Endothelial cell of hepatic sinusoid (primary cell): Measurements from ENCODE around the gene OTUD5.

Source experiments
- in situ Hi-C: cut with HindIII; loops from 2 replicates; pipeline ENCODE4 v1.10.0; 2017; ENCODE audit warnings: low sequenced_read_pairs

OTUD5 gene

DNA sequence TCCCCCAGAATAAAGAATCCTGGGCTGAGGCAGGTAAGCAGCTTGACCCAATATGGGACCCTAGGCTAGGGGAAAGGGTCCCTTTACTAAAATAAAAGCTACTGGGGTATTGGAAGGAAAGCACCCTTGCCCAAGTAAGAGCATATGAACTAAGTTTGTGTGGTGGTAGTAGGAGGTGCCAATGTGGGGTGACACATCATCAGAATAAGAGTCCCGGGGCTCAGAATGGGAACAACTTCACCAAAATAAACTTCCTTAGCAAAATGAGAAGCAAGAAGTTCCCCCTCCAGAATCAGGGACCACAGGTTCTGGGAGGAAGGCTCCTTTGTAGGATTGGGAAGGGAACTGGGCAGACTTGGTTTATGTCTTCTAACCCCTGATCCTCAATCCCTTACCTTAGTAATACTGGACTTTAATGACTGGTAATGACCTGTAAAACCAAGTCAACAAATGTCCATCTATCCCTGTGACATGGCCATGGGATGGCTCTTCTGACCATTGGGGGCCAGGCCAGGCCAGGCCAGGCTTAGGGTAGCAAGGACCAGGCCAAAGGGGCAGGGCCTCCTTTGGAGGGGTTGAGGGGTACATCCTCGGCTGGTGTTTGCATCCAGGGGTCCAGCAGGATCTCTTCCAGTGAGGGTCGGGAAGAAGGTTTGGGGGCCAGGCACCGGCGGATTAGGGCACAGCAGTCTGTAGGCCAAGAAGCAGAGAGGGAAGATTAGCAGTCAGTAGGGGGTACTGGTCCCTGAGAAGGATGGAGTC, 43.6 kb downstream of the OTUD5 start:
- in situ Hi-C loops: no loop called here

- in situ Hi-C loops: no loop called here
Measured at GRCh38 chrX:48911412-48912182, 45.8 kb downstream of the OTUD5 start, which contains the start of gene SLC35A2. TSS of gene SLC35A2 (minus strand) at chrX:48911646. CDS start at chrX:48911636, 10 bp downstream.

DNA sequence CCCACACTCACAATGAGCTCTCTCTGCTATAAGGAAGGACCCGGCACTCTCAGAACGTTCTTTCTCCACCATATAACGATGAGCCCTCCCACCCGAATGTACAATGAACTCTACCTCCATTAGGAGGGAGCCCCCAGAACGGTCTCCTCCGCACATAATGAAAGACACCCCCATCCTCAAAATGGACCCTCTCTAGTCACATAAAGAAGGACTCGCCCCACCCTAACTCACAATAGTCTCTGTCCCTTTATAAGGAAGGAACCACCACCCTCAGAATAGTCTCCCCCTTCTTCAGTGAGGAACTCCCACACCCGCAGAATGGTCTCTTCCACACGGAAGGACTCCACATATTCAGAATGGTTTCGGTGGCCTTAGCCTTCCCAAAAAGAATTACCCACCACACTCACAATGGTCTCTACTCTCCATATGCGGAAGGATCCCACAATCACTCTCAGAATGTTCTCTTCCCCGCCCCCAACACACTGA, 46.4 kb downstream of the OTUD5 start:
- in situ Hi-C loops: no loop called here

GRCh38 chrX:48909703-48910294, 47.6 kb downstream of the OTUD5 start:
- in situ Hi-C loops: no loop called here

- in situ Hi-C loops: no loop called here
Measured at GRCh38 chrX:48908600-48908999, 48.8 kb downstream of the OTUD5 start.

- in situ Hi-C loops: no loop called here
Measured at GRCh38 chrX:48905090-48905790, 52.2 kb downstream of the OTUD5 start.

DNA sequence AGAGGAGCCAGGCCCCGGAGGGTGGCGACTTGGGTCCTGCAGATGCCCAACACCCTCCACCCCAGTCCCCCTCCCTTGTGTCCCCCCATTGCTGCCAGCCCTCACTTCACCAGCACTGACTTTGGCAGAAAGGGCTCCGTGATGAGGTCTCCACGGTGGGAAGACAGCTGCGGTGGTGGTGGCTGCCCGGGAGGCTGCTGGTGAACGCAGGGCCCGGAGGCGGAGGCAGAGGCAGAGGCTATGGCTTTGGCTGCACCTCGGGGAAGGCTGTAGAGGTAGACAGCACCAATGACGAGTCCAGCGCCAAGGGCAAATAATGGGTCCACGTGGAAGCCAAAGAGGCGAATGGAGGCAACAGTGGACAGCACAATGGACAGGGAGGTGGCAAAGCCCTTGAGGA, 52.8 kb downstream of the OTUD5 start:
- in situ Hi-C loops: no loop called here

GRCh38 chrX:48904180-48904579, 53.2 kb downstream of the OTUD5 start:
- in situ Hi-C loops: no loop called here

- in situ Hi-C loops: no loop called here
Measured at GRCh38 chrX:48903290-48903689, 54.1 kb downstream of the OTUD5 start.

DNA sequence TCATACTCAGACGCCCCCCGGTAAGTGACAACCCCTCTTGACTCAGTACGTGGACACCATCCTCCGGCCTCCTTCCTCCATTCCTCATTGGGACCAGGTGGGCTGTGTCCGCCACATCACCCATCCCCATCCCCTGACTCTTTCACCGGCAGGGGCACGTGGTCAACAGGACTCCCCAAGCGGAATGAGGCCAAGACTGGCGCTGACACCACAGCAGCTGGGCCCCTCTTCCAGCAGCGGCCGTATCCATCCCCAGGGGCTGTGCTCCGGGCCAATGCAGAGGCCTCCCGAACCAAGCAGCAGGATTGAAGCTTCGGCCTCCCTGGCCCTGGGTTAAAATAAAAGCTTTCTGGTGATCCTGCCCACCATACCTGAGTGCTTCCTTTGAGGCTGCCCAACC, 54.6 kb downstream of the OTUD5 start:
- in situ Hi-C loops: no loop called here

GRCh38 chrX:48902135-48902534, 55.3 kb downstream of the OTUD5 start:
- in situ Hi-C loops: no loop called here

DNA sequence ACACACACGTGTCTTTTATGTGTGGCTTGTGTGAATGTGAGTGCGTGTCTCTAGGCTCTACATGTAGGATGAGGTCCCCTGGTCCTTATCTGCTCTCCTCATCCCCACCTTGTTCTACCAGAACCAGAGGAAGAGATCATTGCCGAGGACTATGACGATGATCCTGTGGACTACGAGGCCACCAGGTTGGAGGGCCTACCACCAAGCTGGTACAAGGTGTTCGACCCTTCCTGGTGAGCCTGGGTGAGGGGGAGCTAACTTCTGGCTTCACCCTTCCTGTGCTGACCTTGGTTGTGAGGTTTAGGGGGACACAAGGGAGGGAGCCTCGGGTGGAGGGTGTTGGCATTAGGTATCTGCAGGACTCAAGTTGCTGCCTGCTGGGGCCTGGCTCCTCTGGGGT, 56.3 kb downstream of the OTUD5 start:
- in situ Hi-C loops: no loop called here

DNA sequence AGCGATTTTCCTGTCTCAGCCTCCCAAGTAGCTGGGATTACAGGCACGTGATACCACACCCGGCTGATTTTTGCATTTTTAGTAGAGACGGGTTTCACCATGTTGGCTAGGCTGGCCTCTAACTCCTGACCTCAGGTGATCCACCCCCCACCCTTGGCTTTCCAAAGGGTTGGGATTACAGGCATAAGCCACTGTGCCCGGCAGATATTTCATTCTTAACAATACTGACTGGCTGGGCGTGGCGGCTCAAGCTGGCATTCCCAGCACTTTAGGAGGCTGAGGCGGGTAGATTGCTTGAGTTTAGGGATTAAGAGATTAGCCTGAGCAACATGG, 58.4 kb downstream of the OTUD5 start:
- in situ Hi-C loops: no loop called here

DNA sequence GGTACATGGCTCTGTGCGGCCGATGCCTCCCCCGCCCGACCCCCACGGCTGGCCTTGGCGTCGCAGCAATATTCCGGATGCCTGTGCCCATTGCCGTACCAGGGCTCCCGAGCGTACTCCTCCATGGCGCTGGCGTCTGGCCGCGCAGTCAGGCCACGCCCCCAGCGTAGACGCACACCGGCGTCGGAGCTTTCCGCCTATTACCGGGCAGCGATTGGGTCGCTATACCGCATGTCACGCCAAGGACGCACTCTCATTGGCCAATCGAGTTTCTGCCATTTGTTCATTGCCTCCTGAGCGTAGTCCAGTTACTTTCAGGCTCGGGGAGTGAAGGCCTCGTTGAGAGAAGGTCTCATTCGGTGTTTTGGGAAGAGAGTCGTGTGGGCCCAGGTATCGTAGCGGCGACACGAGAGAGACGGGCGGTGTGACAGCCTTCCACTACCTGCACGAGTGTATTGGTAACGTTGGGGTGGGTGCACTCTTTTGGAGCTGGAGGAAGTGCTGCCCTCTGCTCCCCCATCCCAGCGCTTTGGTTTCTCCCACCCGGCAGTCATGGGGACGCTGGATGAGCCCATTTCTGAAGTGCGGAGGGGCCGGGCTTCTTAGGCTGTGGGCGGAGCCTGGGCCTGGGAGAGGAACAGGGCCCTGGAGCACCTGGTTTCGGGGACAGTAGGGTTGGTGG, 59.6 kb downstream of the OTUD5 start, which contains the start of the genes PQBP1 and TIMM17B:
PQBP1 (plus strand) TSS at position 306 of the 682 bp plus-strand sequence. CDS start 580 bp downstream, outside the sequence.
TIMM17B (minus strand) TSS at position 144 of the 682 bp plus-strand sequence; CDS start at position 125, 19 bp downstream.
- in situ Hi-C loops: no loop called here

GRCh38 chrX:48897157-48897624, 60.2 kb downstream of the OTUD5 start:
- in situ Hi-C loops: no loop called here

DNA sequence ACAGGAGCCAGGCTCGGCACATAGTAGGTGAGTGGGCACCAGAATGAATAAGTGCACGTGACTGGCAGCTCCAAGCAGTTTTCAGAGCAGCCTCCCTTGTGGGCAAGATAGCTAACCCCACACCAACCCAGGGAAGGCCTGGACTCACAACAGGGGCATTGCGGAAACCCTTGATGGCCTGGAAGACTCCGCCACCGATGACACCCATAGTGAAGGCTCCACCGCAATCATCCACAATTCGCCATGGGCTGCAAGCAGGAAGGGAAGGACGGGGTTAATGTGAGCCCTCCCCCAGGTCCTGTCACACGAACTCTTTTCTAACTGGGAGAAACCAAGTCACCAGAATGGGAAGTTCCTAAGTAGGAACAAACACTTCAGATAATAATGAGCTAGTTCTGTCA, 60.8 kb downstream of the OTUD5 start:
- in situ Hi-C loops: no loop called here

DNA sequence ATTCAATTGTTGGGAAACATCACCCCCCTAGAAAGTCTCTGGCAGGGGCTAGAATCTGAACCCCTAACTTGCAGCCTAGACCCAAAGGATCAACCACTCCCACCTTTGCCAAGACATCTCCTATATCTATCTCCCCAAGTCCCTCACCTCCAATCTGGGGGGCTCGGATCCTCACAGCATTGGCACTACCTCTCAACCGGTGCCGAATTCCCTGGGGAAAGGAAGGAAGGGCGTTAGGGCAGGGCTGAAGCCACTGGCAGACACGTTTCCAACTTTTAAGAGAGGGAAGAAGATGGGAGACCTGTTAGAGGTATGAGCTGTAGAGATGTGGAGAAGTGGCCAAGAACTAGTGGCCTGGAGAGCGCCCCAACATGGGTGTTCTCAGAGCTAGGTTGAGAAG, 62.5 kb downstream of the OTUD5 start:
- in situ Hi-C loops: no loop called here

DNA sequence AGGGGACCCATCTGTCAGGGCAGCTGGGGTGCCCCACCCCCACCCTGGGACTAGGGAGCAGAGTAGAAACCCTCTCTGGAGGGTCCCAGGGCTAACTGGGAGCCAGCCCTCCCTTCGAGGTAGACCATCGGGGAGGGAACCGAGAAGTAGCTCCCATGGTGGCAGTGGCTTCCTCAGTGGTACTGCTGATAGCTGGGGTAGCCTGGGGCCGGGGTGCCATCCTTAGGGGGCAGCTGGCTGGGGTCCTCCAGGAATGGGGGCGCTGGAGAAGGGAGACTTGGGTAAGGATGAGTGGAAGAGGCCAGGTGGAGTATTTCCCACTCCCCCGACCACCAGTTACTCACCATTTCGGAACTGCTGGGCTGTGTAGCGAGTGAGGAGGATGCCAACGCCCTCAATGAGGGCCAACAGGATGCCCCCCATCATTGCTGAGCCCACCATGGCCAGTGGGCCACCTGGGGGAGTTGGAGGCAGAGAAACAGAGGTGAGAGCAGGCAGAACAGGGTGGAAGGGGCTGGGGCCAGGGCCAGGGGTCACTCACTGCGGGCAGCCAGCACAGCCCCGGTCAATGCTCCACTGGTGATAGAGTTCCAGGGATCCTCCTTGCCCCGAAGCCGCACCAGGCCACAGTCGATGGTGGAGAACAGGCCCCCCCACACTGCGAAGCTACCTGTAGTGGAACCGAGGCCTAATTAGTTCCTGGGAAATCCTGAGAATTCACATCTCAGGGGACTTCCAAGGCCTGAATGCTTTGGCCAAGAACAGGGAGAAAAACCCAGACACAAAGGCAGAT, 63.7 kb downstream of the OTUD5 start:
- in situ Hi-C loops: no loop called here

- in situ Hi-C loops: no loop called here
Measured at GRCh38 chrX:48892896-48893295, 64.5 kb downstream of the OTUD5 start.
